ENCODE measurements around the gene CPNE5.

Gene CPNE5

GRCh38 chr6:36787210-36787609 lies 52.0 kb downstream of the CPNE5 start:
- DNase-seq = no peak

- DNase-seq = no peak
These were observed 53.1 kb downstream of the CPNE5 start for GRCh38 chr6:36786055-36786675.

GRCh38 chr6:36784376-36784636 lies 54.9 kb downstream of the CPNE5 start:
- no peak for DNase-seq

GRCh38 chr6:36783603-36784375 lies 55.5 kb downstream of the CPNE5 start:
- no peak for DNase-seq

GRCh38 chr6:36781669-36782068 lies 57.6 kb downstream of the CPNE5 start:
- no peak for DNase-seq

- peak; percentile 24 for DNase-seq
These were observed 58.6 kb downstream of the CPNE5 start for GRCh38 chr6:36780442-36781177.

- DNase-seq = no peak
These were observed 60.0 kb downstream of the CPNE5 start for GRCh38 chr6:36779227-36779626.

- DNase-seq = no peak
These were observed 61.4 kb downstream of the CPNE5 start for GRCh38 chr6:36777801-36778200.

GRCh38 chr6:36776167-36776566 lies 63.1 kb downstream of the CPNE5 start:
- no peak for DNase-seq

- no peak for DNase-seq
These were observed 64.9 kb downstream of the CPNE5 start for GRCh38 chr6:36774331-36774730.

GRCh38 chr6:36772397-36772796 lies 66.8 kb downstream of the CPNE5 start:
- DNase-seq = no peak

- DNase-seq = no peak
These were observed 68.1 kb downstream of the CPNE5 start for GRCh38 chr6:36771145-36771544.

- DNase-seq = no peak
These were observed 69.4 kb downstream of the CPNE5 start for GRCh38 chr6:36769676-36770499.

GRCh38 chr6:36769183-36769675 lies 70.0 kb downstream of the CPNE5 start:
- DNase-seq = no peak

- no peak for DNase-seq
These were observed 72.8 kb downstream of the CPNE5 start for GRCh38 chr6:36766399-36766945.

- peak; percentile 68 for DNase-seq
These were observed 73.4 kb downstream of the CPNE5 start for GRCh38 chr6:36765594-36766398.

GRCh38 chr6:36765190-36765589 lies 74.1 kb downstream of the CPNE5 start:
- DNase-seq = no peak

GRCh38 chr6:36762123-36762522 lies 77.1 kb downstream of the CPNE5 start:
- DNase-seq = no peak

GRCh38 chr6:36760685-36761435 lies 78.4 kb downstream of the CPNE5 start:
- no peak for DNase-seq

- DNase-seq = peak; percentile 63
These were observed 80.0 kb downstream of the CPNE5 start for GRCh38 chr6:36759148-36759759.

Data from NCI-H774 (cell line).